ENCODE results near the gene UTP25. TPM values are rescaled to one million over a fixed set of nuclear protein-coding genes. Genes with fewer than 3 reads are reported as not detected.

UTP25 gene
- total RNA-seq, 1 experiment from 2014 or later, result 12.7 TPM

DNA sequence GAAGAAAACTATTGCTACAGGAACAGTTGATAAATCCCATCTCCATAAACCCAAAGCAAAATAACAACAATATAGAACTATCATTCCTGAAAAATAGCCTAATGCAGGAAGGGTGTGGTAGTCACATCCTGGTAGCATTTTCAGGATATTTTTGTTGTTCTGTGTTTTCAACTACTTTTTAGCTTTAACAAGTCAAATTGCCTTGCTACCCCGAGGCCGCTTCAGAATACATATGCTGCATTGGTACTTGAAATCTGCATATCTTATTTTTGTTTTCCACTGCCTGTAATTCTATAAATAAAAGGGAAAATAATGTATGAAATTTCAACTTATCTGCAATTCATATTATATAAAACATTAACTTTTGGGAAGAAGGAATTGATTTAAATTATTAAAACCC, 73.4 kb downstream of the UTP25 start:
- no peak overlapping the region for H3K4me2 ChIP-seq (ENCODE audit: low read length)
- CTCF ChIA-PET, result interaction anchor here (1.8 kb wide), 1 partner anchor 11 kb away, joined by 12 read pairs; no protein-coding TSS in a partner anchor

More for the DNA sequence above, 73.4 kb downstream of the UTP25 start:
- no peaks in the 10 kb centered on the region for H3K36me3 ChIP-seq (ENCODE audit: control insufficient read depth in 1 of 2, insufficient read depth in 2 of 2, low read length in 2 of 2)
- ChIA-PET POLR2A (no interaction called here), RAD21 (ENCODE audit: low non-redundant PET in 1 of 2, low total read pairs in 2 of 2, uncharacterized antibody in 2 of 2, unreplicated experiment in 2 of 2) (no interaction called here)
- ATAC-seq (no peak), DNase-seq (ENCODE audit: low read depth, low spot score) (no peak)
- no peaks in the 10 kb centered on the region for H3K9me3 ChIP-seq (ENCODE audit: control insufficient read depth in 1 of 2, insufficient read depth in 1 of 2, low read depth in 1 of 2, low read length in 2 of 2)
- no peaks in the 10 kb centered on the region for H3K9me2 ChIP-seq (ENCODE audit: insufficient read depth)
- H3K27me3 ChIP-seq (ENCODE audit: insufficient read depth, low read length), result no peaks in the 10 kb centered on the region
- no TSS peak for BruUV-seq (replicated peaks)
- H2AFZ ChIP-seq (ENCODE audit: low read depth, low read length, poor library complexity, severe bottlenecking), result no peak overlapping the region
- peaks cover 0 to 6% of the 10 kb centered on the region in 2 experiments; a peak in 1 of 4 replicates for H3K4me1 ChIP-seq (ENCODE audit: control insufficient read depth in 1 of 2, insufficient read depth in 2 of 2, low read length in 2 of 2)
- H3K79me2 ChIP-seq (ENCODE audit: insufficient read depth, low read length), result no peaks in the 10 kb centered on the region
- intact Hi-C loops (cut with micrococcal nuclease), result no loop called here
- no peak overlapping the region for H3K9ac ChIP-seq (ENCODE audit: low read length)
- H3K27ac ChIP-seq (ENCODE audit: low read depth, low read length), result no peak overlapping the region
- H3K4me3 ChIP-seq (replicated peaks in 1 of 2; ENCODE audit: low read depth in 1 of 2, low read length in 2 of 2), result no peak overlapping the region
- no peaks in the 10 kb centered on the region for H4K20me1 ChIP-seq (ENCODE audit: insufficient read depth)
- TF ChIP-seq EZH2phosphoT487 (IDR thresholded peaks at IDR 0.05; ENCODE audit: borderline replicate concordance), result no peak
- TF ChIP-seq SRF (IDR thresholded peaks at IDR 0.05; ENCODE audit: low read depth), result no peak
- TF ChIP-seq, protein P1, sequence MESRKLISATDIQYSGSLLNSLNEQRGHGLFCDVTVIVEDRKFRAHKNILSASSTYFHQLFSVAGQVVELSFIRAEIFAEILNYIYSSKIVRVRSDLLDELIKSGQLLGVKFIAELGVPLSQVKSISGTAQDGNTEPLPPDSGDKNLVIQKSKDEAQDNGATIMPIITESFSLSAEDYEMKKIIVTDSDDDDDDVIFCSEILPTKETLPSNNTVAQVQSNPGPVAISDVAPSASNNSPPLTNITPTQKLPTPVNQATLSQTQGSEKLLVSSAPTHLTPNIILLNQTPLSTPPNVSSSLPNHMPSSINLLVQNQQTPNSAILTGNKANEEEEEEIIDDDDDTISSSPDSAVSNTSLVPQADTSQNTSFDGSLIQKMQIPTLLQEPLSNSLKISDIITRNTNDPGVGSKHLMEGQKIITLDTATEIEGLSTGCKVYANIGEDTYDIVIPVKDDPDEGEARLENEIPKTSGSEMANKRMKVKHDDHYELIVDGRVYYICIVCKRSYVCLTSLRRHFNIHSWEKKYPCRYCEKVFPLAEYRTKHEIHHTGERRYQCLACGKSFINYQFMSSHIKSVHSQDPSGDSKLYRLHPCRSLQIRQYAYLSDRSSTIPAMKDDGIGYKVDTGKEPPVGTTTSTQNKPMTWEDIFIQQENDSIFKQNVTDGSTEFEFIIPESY (IDR thresholded peaks at IDR 0.05; ENCODE audit: extremely low read depth, insufficient replicate concordance, low read length), result no peak
- TF ChIP-seq RAD21 (IDR thresholded peaks at IDR 0.05; ENCODE audit: low read depth), result no peak
- TF ChIP-seq EZH2 (IDR thresholded peaks at IDR 0.05), result no peak
- no peak for TF ChIP-seq YY1 (IDR thresholded peaks at IDR 0.05; ENCODE audit: extremely low read depth, insufficient replicate concordance, low read depth, low read length)
- TF ChIP-seq, protein P2, sequence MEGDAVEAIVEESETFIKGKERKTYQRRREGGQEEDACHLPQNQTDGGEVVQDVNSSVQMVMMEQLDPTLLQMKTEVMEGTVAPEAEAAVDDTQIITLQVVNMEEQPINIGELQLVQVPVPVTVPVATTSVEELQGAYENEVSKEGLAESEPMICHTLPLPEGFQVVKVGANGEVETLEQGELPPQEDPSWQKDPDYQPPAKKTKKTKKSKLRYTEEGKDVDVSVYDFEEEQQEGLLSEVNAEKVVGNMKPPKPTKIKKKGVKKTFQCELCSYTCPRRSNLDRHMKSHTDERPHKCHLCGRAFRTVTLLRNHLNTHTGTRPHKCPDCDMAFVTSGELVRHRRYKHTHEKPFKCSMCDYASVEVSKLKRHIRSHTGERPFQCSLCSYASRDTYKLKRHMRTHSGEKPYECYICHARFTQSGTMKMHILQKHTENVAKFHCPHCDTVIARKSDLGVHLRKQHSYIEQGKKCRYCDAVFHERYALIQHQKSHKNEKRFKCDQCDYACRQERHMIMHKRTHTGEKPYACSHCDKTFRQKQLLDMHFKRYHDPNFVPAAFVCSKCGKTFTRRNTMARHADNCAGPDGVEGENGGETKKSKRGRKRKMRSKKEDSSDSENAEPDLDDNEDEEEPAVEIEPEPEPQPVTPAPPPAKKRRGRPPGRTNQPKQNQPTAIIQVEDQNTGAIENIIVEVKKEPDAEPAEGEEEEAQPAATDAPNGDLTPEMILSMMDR (IDR thresholded peaks at IDR 0.05 in 2 of 3, conservative IDR thresholded peaks at IDR 0.05 in 1 of 3; ENCODE audit: borderline replicate concordance in 1 of 3, insufficient read depth in 1 of 3, low read depth in 2 of 3, low read length in 2 of 3), result no peak
- TF ChIP-seq SIN3A (IDR thresholded peaks at IDR 0.05; ENCODE audit: low read depth), result no peak
- no peak for TF ChIP-seq JUND (IDR thresholded peaks at IDR 0.05)
- TF ChIP-seq, protein P3, sequence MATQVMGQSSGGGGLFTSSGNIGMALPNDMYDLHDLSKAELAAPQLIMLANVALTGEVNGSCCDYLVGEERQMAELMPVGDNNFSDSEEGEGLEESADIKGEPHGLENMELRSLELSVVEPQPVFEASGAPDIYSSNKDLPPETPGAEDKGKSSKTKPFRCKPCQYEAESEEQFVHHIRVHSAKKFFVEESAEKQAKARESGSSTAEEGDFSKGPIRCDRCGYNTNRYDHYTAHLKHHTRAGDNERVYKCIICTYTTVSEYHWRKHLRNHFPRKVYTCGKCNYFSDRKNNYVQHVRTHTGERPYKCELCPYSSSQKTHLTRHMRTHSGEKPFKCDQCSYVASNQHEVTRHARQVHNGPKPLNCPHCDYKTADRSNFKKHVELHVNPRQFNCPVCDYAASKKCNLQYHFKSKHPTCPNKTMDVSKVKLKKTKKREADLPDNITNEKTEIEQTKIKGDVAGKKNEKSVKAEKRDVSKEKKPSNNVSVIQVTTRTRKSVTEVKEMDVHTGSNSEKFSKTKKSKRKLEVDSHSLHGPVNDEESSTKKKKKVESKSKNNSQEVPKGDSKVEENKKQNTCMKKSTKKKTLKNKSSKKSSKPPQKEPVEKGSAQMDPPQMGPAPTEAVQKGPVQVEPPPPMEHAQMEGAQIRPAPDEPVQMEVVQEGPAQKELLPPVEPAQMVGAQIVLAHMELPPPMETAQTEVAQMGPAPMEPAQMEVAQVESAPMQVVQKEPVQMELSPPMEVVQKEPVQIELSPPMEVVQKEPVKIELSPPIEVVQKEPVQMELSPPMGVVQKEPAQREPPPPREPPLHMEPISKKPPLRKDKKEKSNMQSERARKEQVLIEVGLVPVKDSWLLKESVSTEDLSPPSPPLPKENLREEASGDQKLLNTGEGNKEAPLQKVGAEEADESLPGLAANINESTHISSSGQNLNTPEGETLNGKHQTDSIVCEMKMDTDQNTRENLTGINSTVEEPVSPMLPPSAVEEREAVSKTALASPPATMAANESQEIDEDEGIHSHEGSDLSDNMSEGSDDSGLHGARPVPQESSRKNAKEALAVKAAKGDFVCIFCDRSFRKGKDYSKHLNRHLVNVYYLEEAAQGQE (IDR thresholded peaks at IDR 0.05; ENCODE audit: low read depth), result no peak
- TF ChIP-seq FOSL1 (IDR thresholded peaks at IDR 0.05; ENCODE audit: low read depth), result no peak
- TF ChIP-seq ELF1 (IDR thresholded peaks at IDR 0.05; ENCODE audit: borderline replicate concordance, low read depth), result no peak
- TF ChIP-seq, protein P4, sequence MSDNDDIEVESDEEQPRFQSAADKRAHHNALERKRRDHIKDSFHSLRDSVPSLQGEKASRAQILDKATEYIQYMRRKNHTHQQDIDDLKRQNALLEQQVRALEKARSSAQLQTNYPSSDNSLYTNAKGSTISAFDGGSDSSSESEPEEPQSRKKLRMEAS (IDR thresholded peaks at IDR 0.05), result no peak
- TF ChIP-seq EGR1 (IDR thresholded peaks at IDR 0.05; ENCODE audit: low read depth), result no peak
- TF ChIP-seq SP1 (IDR thresholded peaks at IDR 0.05; ENCODE audit: low read depth), result no peak
